ENCODE measurements around the gene LILRB5.
"Not testable (repeated sequence)": the region's sequence is repeated elsewhere in the genome, so short reads cannot be mapped to it uniquely, and the experiment has no call there.

Gene LILRB5

GRCh38 chr19:54274516-54274915 is 17.4 kb upstream of the LILRB5 start:
- DNase-seq = not testable (repeated sequence)

GRCh38 chr19:54273821-54274220 is 16.7 kb upstream of the LILRB5 start:
- DNase-seq = no peak

- not testable (repeated sequence) for DNase-seq
These were observed 15.1 kb upstream of the LILRB5 start for GRCh38 chr19:54272181-54272580.

GRCh38 chr19:54271587-54271986 is 14.5 kb upstream of the LILRB5 start:
- DNase-seq = not testable (repeated sequence)

GRCh38 chr19:54271106-54271505 is 14.0 kb upstream of the LILRB5 start:
- no peak for DNase-seq

GRCh38 chr19:54268936-54269335 is 11.9 kb upstream of the LILRB5 start:
- no peak for DNase-seq

GRCh38 chr19:54266133-54266532 is 9.1 kb upstream of the LILRB5 start:
- DNase-seq = no peak

GRCh38 chr19:54262470-54262869 is 5.4 kb upstream of the LILRB5 start:
- DNase-seq = no peak

GRCh38 chr19:54262066-54262465 is 5.0 kb upstream of the LILRB5 start:
- no peak for DNase-seq

GRCh38 chr19:54256250-54257115 is 590 bp downstream of the LILRB5 start:
- no peak for DNase-seq

- DNase-seq = no peak
These were observed 1.8 kb downstream of the LILRB5 start for GRCh38 chr19:54255105-54255775.

- no peak for DNase-seq
These were observed 2.7 kb downstream of the LILRB5 start for GRCh38 chr19:54254195-54254906.

- no peak for DNase-seq
These were observed 3.5 kb downstream of the LILRB5 start for GRCh38 chr19:54253331-54254194.

- DNase-seq = no peak
These were observed 4.2 kb downstream of the LILRB5 start for GRCh38 chr19:54252845-54253244.

GRCh38 chr19:54252243-54252642 is 4.8 kb downstream of the LILRB5 start:
- no peak for DNase-seq

GRCh38 chr19:54248016-54248601 is 9.0 kb downstream of the LILRB5 start:
- DNase-seq = no peak

GRCh38 chr19:54247106-54247930 is 9.8 kb downstream of the LILRB5 start:
- no peak for DNase-seq

GRCh38 chr19:54245936-54246335 is 11.1 kb downstream of the LILRB5 start:
- DNase-seq = no peak

- DNase-seq = not testable (repeated sequence)
These were observed 13.3 kb downstream of the LILRB5 start for GRCh38 chr19:54243809-54244208.

GRCh38 chr19:54242646-54243045 is 14.4 kb downstream of the LILRB5 start, which contains the start of gene LILRA6:
TSS of gene LILRA6 (minus strand) at chr19:54242790.
- DNase-seq = not testable (repeated sequence)

- DNase-seq = not testable (repeated sequence)
These were observed 14.8 kb downstream of the LILRB5 start for GRCh38 chr19:54242234-54242633.

Measured in NCI-H1048 (cell line).